Astrocyte of the spinal cord (primary cell): ENCODE data around the gene PACSIN2.

Experiments
- DNase-seq: peaks from one replicate; pipeline ENCODE4 v3.0.0; 2011; ENCODE audit warnings: low read depth, low spot score
- H3K4me3 ChIP-seq: 2 replicates; pipeline ENCODE4 v1.5.1; 2011; ENCODE audit warnings: low read depth, mild to moderate bottlenecking, low read length, moderate library complexity
- in situ Hi-C: cut with HindIII; loops from 2 replicates; pipeline ENCODE4 v1.10.0; 2017; ENCODE audit warnings: low sequenced_read_pairs
- TF ChIP-seq, protein P1 (sequence below): IDR thresholded peaks from 2 replicates; pipeline ENCODE4 v1.5.1; 2012; ENCODE audit warnings: low read depth, mild to moderate bottlenecking, low read length, inconsistent platforms

The PACSIN2 gene

DNA sequence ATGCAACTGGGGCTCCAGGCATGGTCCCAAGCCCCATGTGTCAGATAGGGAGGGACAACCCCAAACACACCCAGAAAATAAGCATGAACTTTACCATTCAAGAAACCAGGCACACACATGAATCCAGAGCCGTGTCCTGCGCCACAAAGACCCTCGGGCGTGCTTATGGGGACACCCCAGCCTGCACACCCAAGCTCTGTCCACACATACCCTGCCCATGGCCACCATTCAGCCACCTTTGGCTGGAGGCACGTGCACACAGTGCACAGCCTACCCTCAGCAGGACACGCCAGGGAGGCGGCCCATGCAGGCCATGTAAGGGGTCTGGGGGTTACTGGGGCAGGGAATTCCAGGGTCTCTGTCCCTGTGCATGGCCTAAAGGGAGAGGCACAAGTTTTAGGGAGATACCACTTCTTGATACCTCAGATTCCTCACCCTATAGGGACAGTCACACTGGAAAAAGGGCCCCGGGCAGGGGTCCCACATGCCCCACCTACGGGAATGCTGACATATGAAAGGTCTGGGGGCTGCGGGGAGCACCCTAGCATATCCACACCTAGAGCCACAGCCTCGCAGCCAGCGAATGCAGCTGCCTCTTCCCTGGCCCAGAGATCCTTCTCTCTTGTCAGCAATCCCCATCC, 20.6 kb downstream of the PACSIN2 start:
- DNase-seq, result no peak
- H3K4me3 ChIP-seq, result peak overlapping the region; percentile 23
- in situ Hi-C loops, result no loop called here
- TF ChIP-seq, protein P1, sequence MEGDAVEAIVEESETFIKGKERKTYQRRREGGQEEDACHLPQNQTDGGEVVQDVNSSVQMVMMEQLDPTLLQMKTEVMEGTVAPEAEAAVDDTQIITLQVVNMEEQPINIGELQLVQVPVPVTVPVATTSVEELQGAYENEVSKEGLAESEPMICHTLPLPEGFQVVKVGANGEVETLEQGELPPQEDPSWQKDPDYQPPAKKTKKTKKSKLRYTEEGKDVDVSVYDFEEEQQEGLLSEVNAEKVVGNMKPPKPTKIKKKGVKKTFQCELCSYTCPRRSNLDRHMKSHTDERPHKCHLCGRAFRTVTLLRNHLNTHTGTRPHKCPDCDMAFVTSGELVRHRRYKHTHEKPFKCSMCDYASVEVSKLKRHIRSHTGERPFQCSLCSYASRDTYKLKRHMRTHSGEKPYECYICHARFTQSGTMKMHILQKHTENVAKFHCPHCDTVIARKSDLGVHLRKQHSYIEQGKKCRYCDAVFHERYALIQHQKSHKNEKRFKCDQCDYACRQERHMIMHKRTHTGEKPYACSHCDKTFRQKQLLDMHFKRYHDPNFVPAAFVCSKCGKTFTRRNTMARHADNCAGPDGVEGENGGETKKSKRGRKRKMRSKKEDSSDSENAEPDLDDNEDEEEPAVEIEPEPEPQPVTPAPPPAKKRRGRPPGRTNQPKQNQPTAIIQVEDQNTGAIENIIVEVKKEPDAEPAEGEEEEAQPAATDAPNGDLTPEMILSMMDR, result no peak

DNA sequence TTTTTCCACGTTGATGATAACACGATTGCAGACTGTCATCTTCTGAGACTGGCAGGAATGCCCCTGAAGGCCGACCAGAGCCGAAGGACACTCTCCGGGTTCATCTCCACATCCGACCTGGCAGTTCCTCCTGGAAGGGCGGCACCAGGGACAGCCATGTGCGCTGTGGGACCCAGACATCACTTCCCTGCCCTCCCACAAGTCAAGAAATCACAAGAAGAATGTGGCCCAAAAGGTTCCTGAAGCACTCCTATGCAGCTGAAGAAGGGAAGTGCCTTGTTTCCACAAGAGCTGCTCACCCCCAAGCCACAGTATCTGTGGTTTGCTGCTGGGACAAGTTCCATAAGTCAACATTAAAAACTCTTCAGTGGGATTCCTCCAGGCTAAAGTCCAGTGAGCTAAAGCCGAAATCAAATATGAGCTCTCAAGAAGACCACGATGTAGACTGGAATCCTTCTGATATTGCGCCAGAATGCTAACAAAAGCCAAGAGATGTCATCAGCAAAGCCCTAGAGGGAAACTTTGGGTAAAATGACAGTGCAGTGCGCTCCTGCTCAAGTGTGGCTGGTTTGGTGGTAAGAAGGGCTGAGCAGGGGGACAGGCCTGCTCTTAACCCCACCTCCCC, 21.2 kb downstream of the PACSIN2 start:
- no peak overlapping the region for H3K4me3 ChIP-seq
- peak; percentile 48 for DNase-seq
- in situ Hi-C loops, result no loop called here
- TF ChIP-seq, protein P1, result no peak

DNA sequence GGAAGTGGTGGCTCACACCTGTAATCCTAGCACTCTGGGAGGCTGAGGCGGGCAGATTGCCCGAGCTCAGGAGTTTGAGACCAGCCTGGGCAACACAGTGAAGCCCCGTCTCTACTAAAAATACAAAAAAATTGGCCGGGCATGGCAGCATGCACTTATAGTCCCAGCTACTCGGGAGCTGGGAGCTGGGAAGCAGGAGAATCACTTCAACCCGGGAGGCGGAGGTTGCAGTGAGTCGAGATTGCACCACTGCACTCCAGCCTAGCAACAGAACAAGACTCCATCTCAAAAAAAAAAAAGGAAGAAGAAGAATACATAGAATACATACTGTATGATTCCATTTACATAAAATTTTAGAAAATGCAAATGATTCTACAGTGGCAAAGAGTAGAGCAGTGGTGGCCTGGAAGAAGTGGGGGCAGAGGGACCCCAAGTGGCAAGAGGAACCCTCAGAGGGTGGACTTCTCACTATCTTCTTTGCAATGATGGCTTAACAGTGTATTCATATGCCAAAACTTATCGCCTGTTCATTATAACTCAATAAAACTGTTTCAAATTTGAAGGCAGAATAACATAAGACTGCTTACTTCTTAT, 22.0 kb downstream of the PACSIN2 start:
- DNase-seq, result no peak
- TF ChIP-seq, protein P1, result no peak
- no peak overlapping the region for H3K4me3 ChIP-seq
- in situ Hi-C loops, result no loop called here

DNA sequence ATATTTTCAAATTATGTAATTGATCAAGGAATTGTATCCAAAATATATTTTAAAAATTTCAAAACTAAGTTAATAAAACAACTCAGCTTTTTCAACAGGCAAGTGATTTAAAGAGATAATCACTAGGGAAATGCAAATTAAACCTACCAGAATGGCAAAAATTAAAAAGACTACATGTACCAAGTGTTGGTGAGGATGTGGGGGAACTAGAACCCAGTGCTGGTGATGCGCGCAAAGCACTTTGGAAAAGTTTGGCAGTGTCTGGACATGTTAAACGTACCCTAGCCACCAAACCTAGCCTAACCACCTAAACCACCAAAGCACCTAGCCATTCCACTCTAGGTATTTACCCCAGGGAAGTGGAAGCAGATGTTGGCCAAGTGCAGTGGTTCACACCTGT, 22.9 kb downstream of the PACSIN2 start:
- TF ChIP-seq, protein P1, result no peak
- in situ Hi-C loops, result no loop called here
- no peak for DNase-seq
- no peak overlapping the region for H3K4me3 ChIP-seq

DNA sequence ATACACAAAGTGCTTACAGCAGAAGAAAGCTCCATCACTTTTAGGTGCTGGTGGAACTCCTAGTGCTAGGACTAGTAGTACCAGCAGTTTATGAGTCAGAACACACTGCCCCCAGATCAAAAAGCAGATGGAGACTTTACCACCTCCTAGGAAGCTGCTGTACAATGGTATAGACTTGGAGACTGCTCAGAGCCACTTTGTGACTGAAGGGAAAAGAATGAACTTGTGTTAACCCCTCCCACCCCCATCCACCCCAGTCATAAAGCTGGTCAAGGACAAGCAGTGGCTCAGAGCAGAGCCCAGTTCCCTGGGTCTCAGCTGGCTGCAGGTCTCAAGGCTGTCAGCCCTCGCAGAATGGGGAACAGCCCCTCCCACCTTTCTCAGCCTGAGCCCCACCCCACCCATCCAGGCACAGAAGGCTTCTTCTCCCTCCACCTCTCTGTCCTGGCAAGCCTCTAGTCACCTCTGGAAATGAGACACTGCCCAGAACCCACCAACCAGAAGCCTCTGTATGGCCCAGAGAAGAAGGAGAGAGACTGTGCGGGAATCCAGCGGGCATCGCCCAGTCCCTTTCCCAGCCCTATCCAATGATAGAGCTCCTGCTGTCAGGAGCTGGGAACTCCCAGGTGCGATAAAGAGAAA, 23.8 kb downstream of the PACSIN2 start:
- in situ Hi-C loops, result no loop called here
- peak; percentile 88 for DNase-seq
- TF ChIP-seq, protein P1, result no peak
- no peak overlapping the region for H3K4me3 ChIP-seq

DNA sequence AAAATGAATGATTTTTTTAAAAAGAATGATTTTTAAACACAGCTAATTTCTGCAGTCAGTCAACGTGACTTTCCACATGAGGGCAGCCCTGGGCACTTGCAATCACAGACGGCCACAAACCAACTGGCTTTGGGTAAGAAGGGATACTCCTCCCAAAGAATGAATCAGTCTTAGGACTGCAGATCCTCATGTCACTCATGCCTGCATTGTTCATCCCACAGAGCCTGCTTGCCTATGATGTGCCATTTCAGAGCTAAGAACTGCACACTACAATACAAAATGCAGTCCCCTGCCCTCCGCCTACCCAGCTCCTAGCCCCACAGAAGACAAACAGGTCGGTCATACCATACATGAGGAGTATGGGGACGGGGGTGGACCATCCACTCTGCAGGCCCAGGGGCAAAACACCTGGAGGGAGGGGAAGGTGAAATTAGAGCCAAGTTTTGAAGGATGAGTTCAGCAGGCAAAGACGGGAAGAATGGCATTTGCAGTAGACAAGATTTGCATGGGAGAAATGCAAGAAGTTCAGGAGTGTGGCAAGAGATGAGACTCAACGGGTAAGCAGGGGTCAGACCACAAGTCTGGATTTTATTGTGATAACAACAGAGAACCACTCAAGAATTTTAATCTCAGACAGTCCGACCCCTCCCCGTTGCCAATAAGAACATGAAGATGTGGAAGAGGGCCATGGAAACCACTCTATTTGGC, 24.7 kb downstream of the PACSIN2 start:
- H3K4me3 ChIP-seq, result no peak overlapping the region
- TF ChIP-seq, protein P1, result peak; percentile 61
- in situ Hi-C loops, result no loop called here
- DNase-seq, result peak; percentile 85
